Nucleus accumbens (tissue), 56 donors: Measurements from ENCODE around the gene ZNF281.
A peak's percentile ranks its signal among the peaks of the same experiment; 100 is the strongest.
"Not testable (repeated sequence)": the region's sequence is repeated elsewhere in the genome, so short reads cannot be mapped to it uniquely, and the experiment has no call there.

Experiments used
- DNase-seq, 56 donors: peaks; one replicate each; lab custom pipeline; 2025; lab: John Stamatoyannopoulos, UW

ZNF281 gene, protein sequence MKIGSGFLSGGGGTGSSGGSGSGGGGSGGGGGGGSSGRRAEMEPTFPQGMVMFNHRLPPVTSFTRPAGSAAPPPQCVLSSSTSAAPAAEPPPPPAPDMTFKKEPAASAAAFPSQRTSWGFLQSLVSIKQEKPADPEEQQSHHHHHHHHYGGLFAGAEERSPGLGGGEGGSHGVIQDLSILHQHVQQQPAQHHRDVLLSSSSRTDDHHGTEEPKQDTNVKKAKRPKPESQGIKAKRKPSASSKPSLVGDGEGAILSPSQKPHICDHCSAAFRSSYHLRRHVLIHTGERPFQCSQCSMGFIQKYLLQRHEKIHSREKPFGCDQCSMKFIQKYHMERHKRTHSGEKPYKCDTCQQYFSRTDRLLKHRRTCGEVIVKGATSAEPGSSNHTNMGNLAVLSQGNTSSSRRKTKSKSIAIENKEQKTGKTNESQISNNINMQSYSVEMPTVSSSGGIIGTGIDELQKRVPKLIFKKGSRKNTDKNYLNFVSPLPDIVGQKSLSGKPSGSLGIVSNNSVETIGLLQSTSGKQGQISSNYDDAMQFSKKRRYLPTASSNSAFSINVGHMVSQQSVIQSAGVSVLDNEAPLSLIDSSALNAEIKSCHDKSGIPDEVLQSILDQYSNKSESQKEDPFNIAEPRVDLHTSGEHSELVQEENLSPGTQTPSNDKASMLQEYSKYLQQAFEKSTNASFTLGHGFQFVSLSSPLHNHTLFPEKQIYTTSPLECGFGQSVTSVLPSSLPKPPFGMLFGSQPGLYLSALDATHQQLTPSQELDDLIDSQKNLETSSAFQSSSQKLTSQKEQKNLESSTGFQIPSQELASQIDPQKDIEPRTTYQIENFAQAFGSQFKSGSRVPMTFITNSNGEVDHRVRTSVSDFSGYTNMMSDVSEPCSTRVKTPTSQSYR

GRCh38 chr1:200409761-200410565 lies at the start of gene ZNF281:
Gene ZNF281 (minus strand): TSS chr1:200410036. CDS start chr1:200409705, 331 bp downstream.
- DNase-seq, result peak in 55 of 56 donors; percentile 47 to 96 (median 90)

- no peak for DNase-seq
Observed at GRCh38 chr1:200458780-200459179, 48.9 kb upstream of the ZNF281 start.

- DNase-seq, result no peak
Observed at GRCh38 chr1:200457810-200458209, 48.0 kb upstream of the ZNF281 start.

- DNase-seq, result no peak
Observed at GRCh38 chr1:200454425-200454824, 44.6 kb upstream of the ZNF281 start.

DNA sequence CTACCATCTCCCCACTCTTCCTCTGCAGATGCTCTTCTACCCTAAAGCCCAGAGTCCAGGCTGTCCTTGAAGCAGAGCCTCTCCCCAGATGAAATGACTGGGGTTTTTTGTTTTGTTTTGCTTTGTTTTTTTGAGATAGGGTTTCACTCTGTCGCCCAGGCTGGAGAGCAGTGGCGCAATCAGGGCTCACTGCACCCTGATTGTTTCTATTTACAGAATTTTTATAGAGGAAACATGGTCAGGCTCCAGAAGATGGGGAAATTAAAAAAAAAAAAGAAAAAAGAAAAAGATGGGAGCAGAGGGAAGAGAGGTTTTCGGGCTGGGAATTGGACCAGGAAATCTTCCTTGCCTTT lies 43.7 kb upstream of the ZNF281 start:
- DNase-seq, result no peak

- no peak for DNase-seq
Observed at GRCh38 chr1:200452850-200453552, 43.2 kb upstream of the ZNF281 start.

- DNase-seq, result no peak
Observed at GRCh38 chr1:200448034-200448762, 38.4 kb upstream of the ZNF281 start.

- no peak for DNase-seq
Observed at GRCh38 chr1:200445213-200445612, 35.4 kb upstream of the ZNF281 start.

- DNase-seq, result no peak
Observed at GRCh38 chr1:200444478-200444877, 34.6 kb upstream of the ZNF281 start.

- no peak for DNase-seq
Observed at GRCh38 chr1:200443860-200444259, 34.0 kb upstream of the ZNF281 start.

GRCh38 chr1:200442537-200443156 lies 32.8 kb upstream of the ZNF281 start:
- DNase-seq, result no peak

DNA sequence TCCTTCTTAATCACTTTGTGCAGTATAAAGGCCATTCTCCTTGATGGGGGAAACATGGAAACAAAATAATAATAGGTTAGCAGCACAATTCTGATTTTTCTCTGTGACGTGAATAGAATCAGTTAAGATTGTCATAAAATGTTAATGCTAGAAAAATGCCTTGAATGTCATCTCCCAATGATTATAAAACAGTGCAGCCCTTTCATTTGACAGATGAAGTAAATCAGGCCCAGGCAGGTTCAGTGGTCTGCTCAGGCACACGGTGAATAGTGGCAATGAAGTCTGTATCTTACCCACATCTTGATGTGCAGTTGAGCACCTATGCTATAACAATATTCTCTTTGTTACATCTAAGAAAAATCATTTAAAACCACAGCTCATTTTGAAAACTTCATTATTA lies 32.2 kb upstream of the ZNF281 start:
- no peak for DNase-seq

DNA sequence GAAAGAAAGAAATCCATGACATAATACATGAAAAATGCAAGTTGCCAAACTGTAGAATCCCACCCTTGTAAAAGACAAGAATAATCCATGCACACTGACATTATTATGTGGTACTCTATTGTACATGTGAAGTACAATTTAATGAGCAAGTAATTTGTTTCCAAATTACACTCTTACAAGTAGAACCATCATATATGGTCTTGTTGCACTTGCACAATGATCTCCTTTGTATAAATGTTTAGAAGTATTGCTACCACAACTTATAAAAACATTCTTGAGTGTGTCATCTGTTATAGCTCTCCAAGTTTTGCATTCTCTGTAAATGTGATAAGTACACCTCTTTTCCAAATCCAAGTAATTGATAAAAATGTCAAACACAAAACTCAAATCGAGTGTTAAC lies 29.1 kb upstream of the ZNF281 start:
- DNase-seq, result no peak

DNA sequence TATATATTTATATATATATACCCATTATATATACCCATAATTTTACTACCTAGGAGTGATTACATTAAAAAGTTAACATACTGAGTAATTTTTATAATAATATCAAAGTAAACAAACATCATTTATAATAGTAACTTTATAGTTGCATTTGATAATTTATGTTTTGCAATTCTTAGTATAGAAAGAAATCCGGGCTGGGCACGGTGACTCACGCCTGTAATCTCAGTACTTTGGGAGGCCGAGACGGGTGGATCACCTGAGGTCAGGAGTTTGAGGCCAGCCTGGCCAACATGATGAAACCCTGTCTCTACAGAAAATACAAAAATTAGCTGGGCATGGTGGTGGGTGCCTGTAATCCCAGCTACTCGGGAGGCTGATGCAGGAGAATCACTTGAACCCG lies 28.6 kb upstream of the ZNF281 start:
- DNase-seq, result not testable (repeated sequence)

- no peak for DNase-seq
Observed at GRCh38 chr1:200437556-200438203, 27.8 kb upstream of the ZNF281 start.

DNA sequence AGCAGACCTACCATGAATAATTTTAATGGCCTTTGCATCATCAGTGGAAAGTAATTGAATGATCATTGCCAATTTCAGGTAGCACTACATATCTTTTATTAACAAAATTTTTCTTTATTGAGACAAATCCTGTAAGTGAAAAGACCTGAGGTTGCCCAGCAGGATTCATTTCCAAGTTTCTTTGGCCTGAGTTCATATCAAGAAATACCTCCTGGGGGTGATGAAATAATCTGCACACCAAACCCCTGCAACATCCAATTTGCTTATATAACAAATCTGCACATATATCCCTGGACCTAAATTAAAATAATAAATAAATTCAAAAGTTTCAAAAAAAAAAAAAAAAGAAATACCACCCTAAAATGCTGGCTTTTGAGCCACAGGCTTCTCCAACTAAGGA lies 27.3 kb upstream of the ZNF281 start:
- DNase-seq, result no peak

DNA sequence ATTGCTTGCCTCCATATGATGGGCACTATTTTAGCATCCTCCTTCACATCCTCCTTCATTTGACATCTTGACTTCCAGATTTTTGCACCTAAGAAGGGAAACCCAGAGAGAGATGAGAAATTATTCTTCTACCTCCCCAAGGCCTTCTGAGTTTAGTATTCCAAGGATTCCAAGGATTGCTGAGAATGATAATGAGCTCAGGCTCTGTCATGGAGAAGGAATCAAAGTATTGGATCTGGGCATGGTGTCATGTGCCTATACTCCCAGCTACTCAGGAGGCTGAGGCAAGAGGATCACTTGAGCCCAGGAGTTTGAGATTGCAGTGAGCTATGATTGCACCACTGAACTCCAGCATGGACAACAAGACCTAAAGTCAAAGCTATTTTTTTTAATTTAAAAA lies 26.6 kb upstream of the ZNF281 start:
- no peak for DNase-seq

- DNase-seq, result no peak
Observed at GRCh38 chr1:200435200-200435780, 25.5 kb upstream of the ZNF281 start.
